Gastroesophageal sphincter (tissue), 3 donors: ENCODE measurements around the gene ESYT3.

Experiments used
- CTCF ChIP-seq, 4 experiments: fragments of 200-600 bp in 2 of 4; fragments of 450-650 bp in 2 of 4; sonication (generic) in 1 of 4; IDR thresholded peaks; one replicate each; pipeline ENCODE4 v1.5.1; 2017 to 2019; ENCODE audit warnings: antibody characterized with exemption in 4 of 4, mild to moderate bottlenecking in 2 of 4, moderate library complexity in 2 of 4
- POLR2A ChIP-seq, 2 donors: fragments of 450-650 bp; IDR thresholded peaks; one replicate each; pipeline ENCODE4 v1.6.1; 2017; ENCODE audit warnings: antibody characterized with exemption in 2 of 2, mild to moderate bottlenecking in 2 of 2, moderate library complexity in 1 of 2
- POLR2AphosphoS5 ChIP-seq: sonication (generic); formaldehyde crosslinking; IDR thresholded peaks from one replicate; pipeline ENCODE4 v1.6.1; 2017; ENCODE audit warnings: antibody characterized with exemption

- TF ChIP-seq CTCF (IDR thresholded peaks at IDR 0.05): no peak
- no peak for TF ChIP-seq POLR2A (IDR thresholded peaks at IDR 0.05)
- TF ChIP-seq POLR2AphosphoS5: no peak
Measured at GRCh38 chr3:138450704-138451424, 16.4 kb downstream of the ESYT3 start.
